HG03039 (cell line): ENCODE measurements around the gene OR5B21.

Experiments
- ATAC-seq: cut with Tn5 transposase; IDR thresholded peaks from one replicate; pipeline ENCODE4 v1.9.1; 2021; ENCODE audit warnings: mild to moderate bottlenecking, moderate library complexity; ENCODE audit not compliant: unreplicated experiment

Gene OR5B21

GRCh38 chr11:58508005-58508404 lies at the start of gene OR5B21:
OR5B21 (minus strand) TSS chr11:58508105; CDS start chr11:58508105, 0 bp downstream.
- ATAC-seq = no peak

- ATAC-seq = no peak
Observed at GRCh38 chr11:58549644-58550043, 41.7 kb upstream of the OR5B21 start.

GRCh38 chr11:58546841-58547240 lies 38.9 kb upstream of the OR5B21 start:
- no peak for ATAC-seq

GRCh38 chr11:58531865-58532341 lies 24.0 kb upstream of the OR5B21 start:
- no peak for ATAC-seq

- ATAC-seq = no peak
Observed at GRCh38 chr11:58530236-58530635, 22.3 kb upstream of the OR5B21 start.

- ATAC-seq = no peak
Observed at GRCh38 chr11:58527429-58527828, 19.5 kb upstream of the OR5B21 start.

GRCh38 chr11:58526721-58527120 lies 18.8 kb upstream of the OR5B21 start:
- ATAC-seq = no peak

GRCh38 chr11:58525037-58525614 lies 17.2 kb upstream of the OR5B21 start:
- peak; percentile 85 for ATAC-seq

- ATAC-seq = peak; percentile 30
Observed at GRCh38 chr11:58524232-58525036, 16.5 kb upstream of the OR5B21 start.

- no peak for ATAC-seq
Observed at GRCh38 chr11:58513747-58514367, 6.0 kb upstream of the OR5B21 start.

GRCh38 chr11:58511636-58512035 lies 3.7 kb upstream of the OR5B21 start:
- no peak for ATAC-seq

- no peak for ATAC-seq
Observed at GRCh38 chr11:58509748-58510147, 1.8 kb upstream of the OR5B21 start.

- ATAC-seq = no peak
Observed at GRCh38 chr11:58508814-58509213, 909 bp upstream of the OR5B21 start.

GRCh38 chr11:58507355-58507754 lies 550 bp downstream of the OR5B21 start:
- ATAC-seq = no peak

GRCh38 chr11:58506935-58507334 lies 970 bp downstream of the OR5B21 start:
- ATAC-seq = no peak

- ATAC-seq = no peak
Observed at GRCh38 chr11:58505849-58506248, 2.1 kb downstream of the OR5B21 start.

- no peak for ATAC-seq
Observed at GRCh38 chr11:58504232-58504631, 3.7 kb downstream of the OR5B21 start.

- peak; percentile 83 for ATAC-seq
Observed at GRCh38 chr11:58503361-58503856, 4.5 kb downstream of the OR5B21 start.

GRCh38 chr11:58502004-58502403 lies 5.9 kb downstream of the OR5B21 start:
- ATAC-seq = no peak

- ATAC-seq = no peak
Observed at GRCh38 chr11:58498464-58498863, 9.4 kb downstream of the OR5B21 start.

- no peak for ATAC-seq
Observed at GRCh38 chr11:58497951-58498350, 10.0 kb downstream of the OR5B21 start.

GRCh38 chr11:58495906-58496305 lies 12.0 kb downstream of the OR5B21 start:
- no peak for ATAC-seq
